C4-2B (cell line): Measurements from ENCODE around the gene MYO15A.

Experiments
- CTCF ChIP-seq: fragments of 450-650 bp; conservative IDR thresholded peaks from 2 replicates; pipeline ENCODE4 v1.5.1; 2017; ENCODE audit warnings: mild to moderate bottlenecking
- ZFX ChIP-seq: fragments of 450-650 bp; IDR thresholded peaks from 2 replicates; pipeline ENCODE4 v1.6.1; 2017

DNA sequence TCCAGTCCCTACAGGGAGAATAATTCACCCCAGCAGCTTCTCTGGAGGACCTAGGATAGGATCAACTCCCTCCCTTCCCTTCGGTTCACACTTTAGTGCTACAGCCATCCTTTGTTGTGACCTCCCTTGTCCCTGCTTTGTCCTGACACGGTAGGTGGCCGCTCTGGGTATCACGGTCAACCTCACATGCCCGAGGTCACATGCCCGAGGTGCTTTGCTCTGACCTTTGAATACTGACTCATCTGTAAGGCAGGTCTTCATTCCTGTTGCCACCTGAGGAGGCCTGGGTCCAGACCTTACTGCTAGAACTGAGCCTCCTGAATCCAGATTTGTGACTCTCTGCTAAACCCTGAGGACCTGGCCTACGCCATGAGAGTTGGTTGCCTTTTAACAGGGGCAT, 94.8 kb downstream of the MYO15A start:
- no peak for TF ChIP-seq CTCF
- TF ChIP-seq ZFX, result no peak
